ENCODE data around the gene CLEC3B. TPM values are rescaled to one million over a fixed set of nuclear protein-coding genes. Genes with fewer than 3 reads are reported as not detected.
"Not testable (repeated sequence)": the region's sequence is repeated elsewhere in the genome, so short reads cannot be mapped to it uniquely, and the experiment has no call there.

The CLEC3B gene, protein sequence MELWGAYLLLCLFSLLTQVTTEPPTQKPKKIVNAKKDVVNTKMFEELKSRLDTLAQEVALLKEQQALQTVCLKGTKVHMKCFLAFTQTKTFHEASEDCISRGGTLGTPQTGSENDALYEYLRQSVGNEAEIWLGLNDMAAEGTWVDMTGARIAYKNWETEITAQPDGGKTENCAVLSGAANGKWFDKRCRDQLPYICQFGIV
- total RNA-seq = 105 TPM

DNA sequence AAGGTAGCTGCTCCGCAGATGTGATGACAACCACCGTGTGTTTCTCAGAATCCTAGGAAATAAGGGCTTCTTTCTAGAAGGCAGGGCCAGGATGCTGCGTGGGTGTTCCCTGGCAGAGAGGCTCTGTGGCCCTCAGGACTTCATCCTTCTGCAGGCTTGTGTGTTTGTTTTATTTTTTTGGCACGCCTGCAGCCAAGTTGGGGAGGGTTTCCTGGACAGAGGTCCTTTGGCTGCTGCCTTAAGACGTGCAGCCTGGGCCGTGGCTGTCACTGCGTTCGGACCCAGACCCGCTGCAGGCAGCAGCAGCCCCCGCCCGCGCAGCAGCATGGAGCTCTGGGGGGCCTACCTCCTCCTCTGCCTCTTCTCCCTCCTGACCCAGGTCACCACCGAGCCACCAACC lies at the start of gene CLEC3B:
Gene CLEC3B, plus strand, starts transcription at position 266 of the 400 bp plus-strand sequence. Its CDS starts 60 bp downstream, at position 326.
- intact Hi-C loops (cut with DNase I) = no loop called here
- peak; percentile 77 for ATAC-seq
- peak; percentile 77 for DNase-seq (ENCODE audit: low spot score)

- intact Hi-C loops (cut with DNase I) = no loop called here
- ATAC-seq = no peak
- DNase-seq (ENCODE audit: low spot score) = no peak
Measured at GRCh38 chr3:44981220-44981619, 44.9 kb upstream of the CLEC3B start.

- intact Hi-C loops (cut with DNase I) = no loop called here
- DNase-seq (ENCODE audit: low spot score) (no peak), ATAC-seq (no peak)
Measured at GRCh38 chr3:44981751-44982150, 44.4 kb upstream of the CLEC3B start.

DNA sequence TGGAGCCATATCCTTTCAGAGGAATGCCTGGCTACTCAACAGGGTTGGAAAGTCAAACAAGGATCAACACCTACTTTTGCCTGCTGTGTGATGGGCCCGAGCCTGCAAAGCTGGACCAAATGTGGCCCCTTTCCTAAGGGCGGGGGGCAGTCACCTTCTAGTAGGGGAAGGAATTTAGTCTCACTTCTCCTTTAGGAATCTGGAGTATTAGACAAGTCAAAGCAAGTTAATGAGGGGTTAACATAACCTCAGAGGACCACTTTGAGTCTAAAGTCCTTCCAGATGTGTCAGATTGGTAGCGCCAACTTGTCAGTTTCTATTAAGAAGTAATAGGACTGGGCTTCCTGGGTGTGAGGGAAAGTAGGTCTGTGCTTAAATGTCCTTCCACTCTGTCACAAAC lies 43.3 kb upstream of the CLEC3B start:
- intact Hi-C loops (cut with DNase I) = no loop called here
- no peak for DNase-seq (ENCODE audit: low spot score)
- no peak for ATAC-seq

DNA sequence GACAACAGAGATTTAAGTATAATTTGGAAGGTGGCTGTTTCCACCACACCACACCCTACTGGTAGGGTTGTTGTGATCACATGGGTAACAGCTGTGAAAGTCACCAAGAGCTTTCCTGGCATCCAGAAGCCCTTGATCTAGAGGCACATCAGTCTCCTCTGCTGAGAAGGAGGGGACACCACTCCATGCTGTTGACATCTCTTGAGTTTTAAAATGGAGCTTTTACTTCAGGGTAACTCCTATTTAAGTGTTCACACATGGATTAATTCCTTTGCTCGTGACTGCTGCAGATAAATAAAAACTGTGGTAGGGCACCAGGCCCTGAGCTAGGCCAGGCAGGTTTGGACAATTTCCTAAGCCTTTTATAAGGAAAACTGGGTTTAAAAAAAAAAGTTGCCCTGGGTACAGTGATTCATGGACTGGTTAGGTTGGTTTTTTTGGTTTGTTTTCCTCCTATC lies 42.6 kb upstream of the CLEC3B start:
- ATAC-seq = no peak
- intact Hi-C loops (cut with DNase I) = no loop called here
- DNase-seq (ENCODE audit: low spot score) = no peak

GRCh38 chr3:44984335-44984734 lies 41.8 kb upstream of the CLEC3B start:
- DNase-seq (ENCODE audit: low spot score) (no peak), ATAC-seq (no peak)
- intact Hi-C loops (cut with DNase I) = no loop called here

DNA sequence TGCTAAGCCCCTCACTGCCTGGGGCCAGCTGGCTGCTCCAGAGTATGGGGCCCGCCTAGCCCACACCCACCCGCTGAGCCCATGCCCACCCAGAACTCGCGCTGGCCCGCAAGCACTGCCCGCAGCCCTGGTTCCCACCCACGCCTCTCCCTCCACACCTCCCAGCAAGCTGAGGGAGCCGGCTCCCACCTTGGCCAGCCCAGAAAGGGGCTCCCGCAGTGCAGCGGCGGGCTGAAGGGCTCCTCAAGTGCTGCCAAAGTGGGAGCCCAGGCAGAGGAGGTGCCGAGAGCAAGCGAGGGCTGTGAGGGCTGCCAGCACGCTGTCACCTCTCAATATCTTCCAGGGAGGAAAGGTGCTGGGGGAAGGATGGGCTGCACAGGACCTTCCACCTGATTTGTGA lies 39.8 kb upstream of the CLEC3B start:
- DNase-seq (ENCODE audit: low spot score); ATAC-seq; intact Hi-C loops (cut with DNase I): not testable (repeated sequence)

- intact Hi-C loops (cut with DNase I) = no loop called here
- DNase-seq (ENCODE audit: low spot score) = no peak
- no peak for ATAC-seq
Measured at GRCh38 chr3:44987332-44987731, 38.8 kb upstream of the CLEC3B start.

- ATAC-seq = no peak
- no peak for DNase-seq (ENCODE audit: low spot score)
- intact Hi-C loops (cut with DNase I) = no loop called here
Measured at GRCh38 chr3:44988073-44988472, 38.0 kb upstream of the CLEC3B start.

- ATAC-seq (no peak), DNase-seq (ENCODE audit: low spot score) (no peak)
- intact Hi-C loops (cut with DNase I) = no loop called here
Measured at GRCh38 chr3:44989141-44989540, 37.0 kb upstream of the CLEC3B start.

DNA sequence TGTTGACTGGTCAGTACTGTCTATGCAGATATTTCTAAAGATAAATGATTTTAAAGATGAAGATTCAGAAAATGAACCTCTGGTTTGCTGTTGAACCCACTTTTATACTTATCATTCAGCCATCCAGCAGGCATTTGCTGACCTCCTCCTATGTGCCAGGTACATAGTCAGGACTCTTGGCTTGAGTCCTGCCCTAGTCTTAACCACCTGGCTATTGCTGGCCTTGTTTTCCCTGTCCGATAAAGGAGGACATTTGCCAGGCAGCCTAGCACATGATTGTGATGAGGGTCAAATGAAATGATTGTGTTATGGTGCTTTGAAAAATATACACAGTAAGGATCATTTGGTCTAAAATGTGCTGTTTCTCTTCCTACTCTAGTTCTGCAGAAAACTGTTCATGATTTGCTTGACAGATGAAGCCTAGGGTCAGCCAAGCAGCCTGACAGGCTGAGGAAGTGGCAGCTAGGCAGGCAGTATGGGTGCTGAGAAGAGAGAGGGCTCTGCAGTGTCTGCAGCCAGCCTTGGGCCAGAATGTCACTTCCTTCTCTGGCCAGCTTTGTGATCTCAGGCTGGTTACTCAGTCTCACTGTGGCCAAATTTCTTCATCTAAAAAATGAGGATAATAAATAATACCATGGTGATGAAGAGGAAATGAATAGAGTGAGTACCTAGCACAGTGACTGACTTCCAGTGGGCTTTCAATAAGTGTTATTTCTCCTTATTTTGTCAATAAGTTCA lies 36.3 kb upstream of the CLEC3B start:
- ATAC-seq (peak; percentile 43), DNase-seq (ENCODE audit: low spot score) (no peak)

DNA sequence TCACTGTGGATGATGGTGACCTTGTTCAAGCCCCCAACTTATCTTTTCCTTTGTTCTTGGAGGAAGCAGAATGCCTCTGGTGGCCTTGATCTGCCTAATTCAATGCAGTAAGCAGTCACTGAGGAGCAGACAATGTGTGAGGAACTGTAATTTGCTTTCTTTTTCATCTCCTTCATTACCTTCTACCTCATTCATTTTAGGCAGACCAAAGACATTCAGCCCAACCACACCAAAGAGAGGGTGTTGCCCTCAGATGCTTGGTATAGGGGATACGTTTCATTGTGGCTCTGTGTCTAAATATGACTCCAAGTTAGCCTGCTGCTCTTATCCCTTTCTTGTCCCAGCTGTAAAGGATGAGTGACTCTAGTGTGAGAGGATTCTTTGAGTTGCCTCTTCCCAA lies 34.8 kb upstream of the CLEC3B start:
- no peak for ATAC-seq
- no peak for DNase-seq (ENCODE audit: low spot score)
- intact Hi-C loops (cut with DNase I) = no loop called here

More for the DNA sequence above, 36.3 kb upstream of the CLEC3B start:
- intact Hi-C loops (cut with DNase I) = no loop called here

- DNase-seq (ENCODE audit: low spot score) = no peak
- no peak for ATAC-seq
- intact Hi-C loops (cut with DNase I) = no loop called here
Measured at GRCh38 chr3:44992555-44993470, 33.3 kb upstream of the CLEC3B start.

DNA sequence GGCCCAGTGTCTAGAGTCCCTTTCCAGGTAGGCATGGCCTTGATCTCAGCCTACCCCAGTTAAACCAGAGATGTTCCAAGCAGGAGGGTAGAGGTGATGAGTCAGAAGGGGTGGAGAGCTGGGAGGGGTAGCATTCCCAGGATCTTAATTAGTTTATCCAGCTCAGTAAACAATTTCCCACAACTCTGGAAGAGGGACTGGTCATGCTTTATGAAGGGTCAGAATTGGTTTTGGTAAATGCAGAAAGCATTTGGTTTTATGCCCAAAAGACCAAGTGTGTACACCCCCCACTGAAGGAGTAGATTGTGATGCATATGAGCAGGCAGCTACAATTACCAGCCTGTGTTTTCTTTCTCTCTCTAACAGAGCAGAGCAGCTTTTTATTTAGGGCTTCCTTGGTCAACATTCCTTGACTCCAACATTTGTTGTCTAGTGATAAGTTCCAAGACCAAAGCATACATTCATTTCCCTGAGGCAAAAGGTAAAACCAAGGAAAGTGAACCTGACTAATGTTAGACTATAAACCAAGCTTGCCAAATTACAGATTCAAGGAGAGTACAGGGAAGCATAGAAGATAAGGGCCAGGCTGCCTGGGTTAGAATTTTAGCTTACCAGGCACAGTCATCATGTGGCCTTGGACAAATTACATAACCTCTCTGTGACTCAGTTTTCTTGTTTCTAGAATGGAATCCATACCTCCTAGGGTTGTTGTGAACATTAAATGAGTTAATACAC lies 32.5 kb upstream of the CLEC3B start:
- ATAC-seq = no peak
- intact Hi-C loops (cut with DNase I) = no loop called here
- no peak for DNase-seq (ENCODE audit: low spot score)

- ATAC-seq = peak; percentile 94
- peak; percentile 69 for DNase-seq (ENCODE audit: low spot score)
- intact Hi-C loops (cut with DNase I) = no loop called here
Measured at GRCh38 chr3:44995142-44995770, 30.8 kb upstream of the CLEC3B start.

- intact Hi-C loops (cut with DNase I) = no loop called here
- DNase-seq (ENCODE audit: low spot score) (no peak), ATAC-seq (no peak)
Measured at GRCh38 chr3:44996556-44996969, 29.5 kb upstream of the CLEC3B start.

DNA sequence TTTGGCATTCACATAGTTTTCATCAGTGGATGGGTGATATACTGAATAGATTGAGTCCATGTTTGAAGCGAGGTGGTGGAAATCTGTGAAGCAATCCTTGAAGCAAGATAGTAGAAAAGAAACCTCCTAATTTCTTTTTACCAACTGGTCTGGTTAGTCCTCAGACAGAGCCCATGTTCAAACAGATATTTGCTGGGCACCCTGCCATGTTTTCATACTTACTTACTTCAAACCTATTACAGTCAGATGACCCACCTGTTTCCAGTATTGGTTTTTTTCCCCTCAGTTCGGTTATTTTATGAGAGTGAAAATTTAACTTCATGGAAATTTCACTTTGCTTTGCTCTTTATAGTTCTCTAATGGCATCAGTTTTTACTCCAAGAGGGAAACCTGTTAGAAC lies 26.3 kb upstream of the CLEC3B start:
- no peak for ATAC-seq
- intact Hi-C loops (cut with DNase I) = no loop called here
- no peak for DNase-seq (ENCODE audit: low spot score)

DNA sequence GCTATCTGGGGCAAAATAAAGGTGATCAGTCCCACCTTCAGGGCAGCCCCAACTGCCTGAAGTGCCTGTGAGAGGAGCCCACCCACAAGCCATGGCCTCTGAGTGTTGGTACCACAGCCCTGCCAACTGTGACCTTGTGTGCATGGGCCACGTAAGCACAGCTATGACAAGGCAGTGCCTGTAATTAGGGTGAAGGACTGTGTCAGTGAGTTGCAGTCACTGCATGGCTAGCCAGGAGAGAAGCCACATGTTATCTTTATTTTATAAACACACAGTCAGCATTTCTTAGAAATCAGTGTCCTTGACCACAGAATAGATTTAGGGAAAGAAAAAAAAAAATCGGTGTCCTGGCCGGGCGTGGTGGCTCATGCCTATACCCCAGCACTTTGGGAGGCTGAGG lies 25.3 kb upstream of the CLEC3B start:
- ATAC-seq (no peak), DNase-seq (ENCODE audit: low spot score) (no peak)
- intact Hi-C loops (cut with DNase I) = no loop called here

DNA sequence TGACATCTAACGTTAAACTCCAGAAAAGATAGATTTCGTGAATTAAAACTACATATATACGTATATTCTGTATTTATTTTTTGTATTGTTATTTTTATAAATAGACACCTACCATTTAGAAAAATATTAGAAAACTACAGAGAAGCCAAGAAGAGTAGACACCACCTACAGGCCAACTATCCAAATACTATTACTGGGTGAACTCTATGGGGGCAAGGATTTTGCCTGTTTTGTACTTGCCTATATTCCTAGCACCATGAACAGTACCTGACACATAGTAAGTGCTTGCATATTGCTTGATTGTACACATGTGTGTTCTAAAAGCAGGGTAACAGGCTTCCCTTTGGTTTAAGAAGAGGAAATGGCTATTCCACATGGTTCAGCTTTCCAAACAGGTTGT lies 24.4 kb upstream of the CLEC3B start:
- DNase-seq (ENCODE audit: low spot score) = no peak
- intact Hi-C loops (cut with DNase I) = no loop called here
- no peak for ATAC-seq
